Heart left ventricle (tissue), 16 donors: ENCODE data around the gene NAT10. TPM values are rescaled to one million over a fixed set of nuclear protein-coding genes. Genes with fewer than 3 reads are reported as not detected.

Source experiments
- ATAC-seq, 4 donors: fragments of 200-7000 bp; cut with Tn5 transposase; one replicate each; pipeline ENCODE4 v1.9.1; 2020 to 2022; ENCODE audit warnings: moderate library complexity in 4 of 4, mild to moderate bottlenecking in 3 of 4, moderate number of reproducible peaks in 1 of 4
- DNase-seq, 5 donors: peaks; one replicate each; pipeline ENCODE4 v3.0.0-alpha.2; 2020
- H3K27ac ChIP-seq, 12 donors: fragments of 200-600 bp; sonication (generic) in 4 of 12; one replicate each; pipeline versions ENCODE4 v1.5.0 to v1.8.0; 2016 to 2022; ENCODE audit warnings: mild to moderate bottlenecking in 2 of 12
- H3K27me3 ChIP-seq, 9 donors: fragments of 200-600 bp; sonication (generic) in 2 of 9; one replicate each; pipeline versions ENCODE4 v1.5.1 to v1.8.0; 2016 to 2022; ENCODE audit warnings: mild to moderate bottlenecking in 3 of 9
- H3K36me3 ChIP-seq, 9 donors: fragments of 200-600 bp; sonication (generic) in 2 of 9; one replicate each; pipeline versions ENCODE4 v1.5.0 to v1.8.0; 2018 to 2022; ENCODE audit warnings: mild to moderate bottlenecking in 2 of 9
- H3K4me1 ChIP-seq, 12 donors: fragments of 200-600 bp; sonication (generic) in 4 of 12; one replicate each; pipeline versions ENCODE4 v1.5.0 to v1.8.0; 2016 to 2022; ENCODE audit warnings: mild to moderate bottlenecking in 3 of 12
- H3K4me3 ChIP-seq, 12 donors: fragments of 200-600 bp; sonication (generic) in 4 of 12; one replicate each; pipeline versions ENCODE4 v1.5.0 to v1.8.0; 2017 to 2022; ENCODE audit warnings: mild to moderate bottlenecking in 9 of 12, moderate library complexity in 4 of 12
- H3K9me3 ChIP-seq, 12 donors: fragments of 200-600 bp; sonication (generic) in 4 of 12; one replicate each; pipeline versions ENCODE4 v1.5.0 to v1.8.0; 2016 to 2022; ENCODE audit warnings: mild to moderate bottlenecking in 1 of 12
- CTCF ChIP-seq, 12 donors: fragments of 200-600 bp; sonication (generic) in 4 of 12; IDR thresholded peaks; one replicate each; pipeline versions ENCODE4 v1.5.0 to v1.8.0; 2018 to 2022; ENCODE audit warnings: antibody characterized with exemption in 12 of 12, mild to moderate bottlenecking in 5 of 12
- POLR2A ChIP-seq, 2 donors: fragments of 450-650 bp; IDR thresholded peaks; one replicate each; pipeline ENCODE4 v1.6.1; 2017; ENCODE audit warnings: antibody characterized with exemption in 2 of 2, mild to moderate bottlenecking in 2 of 2, moderate library complexity in 2 of 2
- whole genome bisulfite sequencing, 4 donors: extraction: QIAGEN DNeasy Blood & Tissue Kit in 2 of 4; methylation state at CpG; one replicate each; pipeline versions ENCODE4 v1.1.5 to v1.1.7; 2013 to 2018; 5-methylcytosine and 5-hydroxymethylcytosine counted together
- intact Hi-C, 10 donors: fragments of 100-400 bp; cut with DNase I; formaldehyde crosslinking; loops; one replicate each; pipeline versions ENCODE4 v1.11.1 to v1.14.2; 2022
- polyA plus RNA-seq, 2 donors: library from polyadenylated mRNA; stranded (reverse); fragments of 200-250 nt; gene quantifications; one replicate each; pipeline ENCODE4 v1.2.3, GENCODE V29; 2013
- total RNA-seq, 9 donors: library from RNA; depleted of rRNA in 2 of 9; stranded (reverse); fragments of >200 nt in 2 of 9; fragmentation: NEBNext Ultra II Directional in 3 of 9; extraction: Animal tissue kit (Norgen Biotek cat#: 25700) in 3 of 9; gene quantifications; one replicate each; pipeline versions ENCODE4 v1.1.0 to v1.2.4, GENCODE V29; 2016 to 2023
- donor health status: ischemic (EF 13 %, LVEDD 7.1; RV severe dilation, severe dysfunction).
- donor health status: healthy with polysubstance abuse.
- donor health status: DM: no; HTN: yes; CAD: no.
- donor health status: DM: no; HTN: no; CAD: no.
- donor health status: ischemic (EF 25% LVEDD 6.9; RV normal size, moderate dysfunction).
- donor health status: ischemic (EF 25% LVEDD 5.7; RV mildly dilated, moderate dysfunction).
- donor health status: healthy.
- donor health status: DM: yes; HTN: yes; CAD: no.
- donor health status: ischemic (EF 35%, LVEDD 5.7; RV mildly dilated, moderate dysfunction).
- donor health status: nonischemic (EF 11% LVEDD 7.7; RV severe dilation, severe dysfunction).
- donor health status: DM: yes; HTN: yes; CAD: no.
- donor health status: PGD.
- donor health status: ischemic (EF 29% LVEDD 5.4; RV normal size, mild dysfunction).
- donor health status: nonischemic (EF 23%, LVEDD 6.1; RV moderate dilation, normal function).

The NAT10 gene
- total and polyA plus RNA-seq, 11 donors, result 14.5 to 27.1 (median 21.1) TPM

- H3K27ac ChIP-seq, result peak overlapping the region; percentile 67 to 97 (median 92)
- no peaks in the 10 kb centered on the region for H3K27me3 ChIP-seq
- peak overlapping the region; percentile 69 to 98 (median 88) for H3K4me3 ChIP-seq
- 1 to 2% (median 2%) methylated on average over 17 of the region's 17 CpGs for WGBS, 4 donors
- H3K4me1 ChIP-seq, result peaks cover 0 to 25% (median 14%) of the 10 kb centered on the region in 12 donors
- H3K9me3 ChIP-seq, result no peaks in the 10 kb centered on the region
- TF ChIP-seq CTCF (IDR thresholded peaks at IDR 0.05) (no peak), POLR2A (IDR thresholded peaks at IDR 0.05) (no peak)
- intact Hi-C loops, result loop anchor here (1.0 to 10.0 kb wide), 10 partner anchors 39 to 251 kb away; partner anchors contain the start of genes CAPRIN1 (in 8 of the 10) and ABTB2 (in 2 of the 10)
- DNase-seq (no peak), ATAC-seq (peak in 1 of 4 donors; percentile 29)
- H3K36me3 ChIP-seq, result peaks cover 0 to 54% (median 49%) of the 10 kb centered on the region in 9 donors
These were observed 602 bp downstream of the NAT10 start for GRCh38 chr11:34105957-34106504.

GRCh38 chr11:34111722-34112270 lies 6.4 kb downstream of the NAT10 start:
- H3K9me3 ChIP-seq, result no peaks in the 10 kb centered on the region
- intact Hi-C loops, result loop anchor here in 1 of 10 donors (10.0 kb wide), 1 partner anchor 117 kb away; no protein-coding TSS in a partner anchor
- H3K27me3 ChIP-seq, result no peaks in the 10 kb centered on the region
- WGBS, 4 donors, result 84 to 93% (median 91%) methylated on average over 6 of the region's 6 CpGs
- no peak for ATAC-seq
- peaks cover 0 to 94% (median 88%) of the 10 kb centered on the region in 9 donors for H3K36me3 ChIP-seq
- no peak overlapping the region for H3K4me3 ChIP-seq
- no peak overlapping the region for H3K27ac ChIP-seq
- TF ChIP-seq POLR2A (IDR thresholded peaks at IDR 0.05) (no peak), CTCF (IDR thresholded peaks at IDR 0.05) (no peak)
- no peak for DNase-seq
- H3K4me1 ChIP-seq, result peaks cover 0 to 15% (median 4%) of the 10 kb centered on the region in 12 donors

GRCh38 chr11:34114014-34114413 lies 8.6 kb downstream of the NAT10 start:
- peaks cover 0 to 12% (median 0%) of the 10 kb centered on the region in 12 donors for H3K4me1 ChIP-seq
- whole genome bisulfite sequencing, 4 donors, result 71 to 81% (median 75%) methylated on average over 2 of the region's 2 CpGs
- no peak overlapping the region for H3K4me3 ChIP-seq
- no peak for DNase-seq
- TF ChIP-seq CTCF (IDR thresholded peaks at IDR 0.05) (no peak), POLR2A (IDR thresholded peaks at IDR 0.05) (no peak)
- no peaks in the 10 kb centered on the region for H3K27me3 ChIP-seq
- H3K9me3 ChIP-seq, result no peaks in the 10 kb centered on the region
- ATAC-seq, result peak in 3 of 4 donors; percentile 21 to 55 (median 32)
- peaks cover 0 to 100% (median 98%) of the 10 kb centered on the region in 9 donors for H3K36me3 ChIP-seq
- H3K27ac ChIP-seq, result no peak overlapping the region
- intact Hi-C loops, result loop anchor here in 1 of 10 donors (10.0 kb wide), 1 partner anchor 119 kb away; no protein-coding TSS in a partner anchor

GRCh38 chr11:34114471-34114870 lies 9.0 kb downstream of the NAT10 start:
- H3K36me3 ChIP-seq, result peaks cover 0 to 100% (median 98%) of the 10 kb centered on the region in 9 donors
- no peaks in the 10 kb centered on the region for H3K27me3 ChIP-seq
- no peaks in the 10 kb centered on the region for H3K9me3 ChIP-seq
- intact Hi-C loops, result loop anchor here in 1 of 10 donors (10.0 kb wide), 1 partner anchor 120 kb away; no protein-coding TSS in a partner anchor
- WGBS, 4 donors, result 59 to 77% (median 71%) methylated on average over 5 of the region's 5 CpGs
- H3K4me1 ChIP-seq, result peaks cover 0 to 12% (median 0%) of the 10 kb centered on the region in 12 donors
- DNase-seq (no peak), ATAC-seq (peak in 2 of 4 donors; percentile 30 to 33)
- no peak for TF ChIP-seq POLR2A (IDR thresholded peaks at IDR 0.05)
- no peak for TF ChIP-seq CTCF (IDR thresholded peaks at IDR 0.05)
- no peak overlapping the region for H3K4me3 ChIP-seq
- no peak overlapping the region for H3K27ac ChIP-seq
